Activated naive CD4-positive, alpha-beta T cell treated with anti-CD3 and anti-CD28 coated beads, Interleukin-2, amount 50 U/mL, for 16 hours (primary cell): ENCODE results near the gene BRCC3.

Source experiments
- DNase-seq: peaks from one replicate; pipeline ENCODE4 v3.0.0-alpha.2; 2020

The BRCC3 gene

GRCh38 chrX:155148724-155149537 lies 77.6 kb downstream of the BRCC3 start:
- DNase-seq, result peak; percentile 22

GRCh38 chrX:155169881-155170280 lies 98.6 kb downstream of the BRCC3 start:
- no peak for DNase-seq
